GM12892 (cell line): ENCODE data around the gene PDCD4.

Source experiments
- POLR2A ChIP-seq: IDR thresholded peaks from 2 replicates; pipeline ENCODE4 v1.6.1; 2011; ENCODE audit warnings: low read depth, low read length, control low read depth
- POLR2AphosphoS5 ChIP-seq: IDR thresholded peaks from 2 replicates; pipeline ENCODE4 v1.6.1; 2011; ENCODE audit warnings: low read depth, low read length, control low read depth

DNA sequence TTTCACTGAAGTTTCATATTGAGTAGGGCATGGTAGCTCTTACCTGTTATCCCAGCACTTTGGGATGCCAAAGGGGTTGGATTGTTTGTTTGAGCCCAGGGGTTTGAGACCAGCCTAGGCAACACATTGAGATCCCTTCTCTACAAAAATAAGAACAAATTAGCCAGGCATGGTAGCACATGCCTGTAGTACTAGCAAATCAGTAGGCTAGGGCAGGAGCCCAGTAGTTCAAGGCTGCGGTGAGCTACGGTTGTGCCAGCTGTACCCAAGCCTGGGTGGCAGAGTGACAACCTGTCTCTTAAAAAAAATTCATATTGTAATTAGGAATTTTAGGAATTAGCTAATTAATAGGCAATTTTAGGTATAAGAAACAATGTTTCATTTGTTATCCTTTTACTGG, 29.3 kb downstream of the PDCD4 start:
- TF ChIP-seq POLR2AphosphoS5 (no peak), POLR2A (no peak)
